ENCODE data around the gene COQ7.

Gene COQ7

DNA sequence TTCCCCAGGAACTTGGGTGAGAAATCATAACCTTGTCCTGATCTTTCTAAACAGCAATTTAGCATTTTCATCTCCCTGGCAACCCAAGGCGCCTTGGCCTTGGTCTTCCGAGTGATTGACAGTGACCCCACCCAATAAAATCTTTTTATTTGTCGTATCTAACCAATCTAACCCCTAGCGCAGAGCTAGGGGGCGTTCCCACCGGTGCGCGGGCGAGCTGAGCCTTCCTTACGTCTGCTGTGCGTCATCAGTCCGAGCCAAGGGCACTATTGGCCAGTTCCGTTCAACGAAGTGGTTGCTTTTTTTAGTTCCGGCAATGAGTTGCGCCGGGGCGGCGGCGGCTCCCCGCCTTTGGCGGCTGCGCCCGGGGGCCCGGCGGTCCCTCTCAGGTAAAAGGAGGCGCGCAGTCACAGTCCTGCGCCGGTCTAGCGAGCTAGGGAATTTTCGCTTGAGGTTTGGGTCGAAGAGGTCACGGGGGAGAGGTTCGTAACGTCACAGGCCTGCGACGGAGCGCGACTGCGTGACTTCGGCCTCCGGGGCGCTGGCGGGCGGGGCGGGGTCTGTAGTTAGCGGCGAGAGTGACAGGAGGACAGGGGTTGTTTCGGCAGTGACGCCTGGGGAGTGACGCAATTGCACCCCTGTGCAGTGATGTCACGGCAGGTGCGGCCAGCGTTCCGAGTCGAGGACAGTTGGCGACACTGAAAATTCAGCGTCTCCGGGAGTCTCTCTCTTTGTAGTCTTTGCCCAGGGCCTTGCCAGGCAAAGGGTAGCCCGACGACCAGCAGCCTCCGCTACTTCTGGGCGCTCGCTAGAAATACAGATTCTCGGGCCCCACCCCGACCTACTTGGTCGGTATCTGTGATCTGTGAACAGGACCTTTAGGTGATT, at the start of gene COQ7:
Gene COQ7, plus strand, starts transcription at position 266 of the 888 bp plus-strand sequence. Its CDS starts 51 bp downstream, at position 317.
- peak; percentile 98 for DNase-seq

DNA sequence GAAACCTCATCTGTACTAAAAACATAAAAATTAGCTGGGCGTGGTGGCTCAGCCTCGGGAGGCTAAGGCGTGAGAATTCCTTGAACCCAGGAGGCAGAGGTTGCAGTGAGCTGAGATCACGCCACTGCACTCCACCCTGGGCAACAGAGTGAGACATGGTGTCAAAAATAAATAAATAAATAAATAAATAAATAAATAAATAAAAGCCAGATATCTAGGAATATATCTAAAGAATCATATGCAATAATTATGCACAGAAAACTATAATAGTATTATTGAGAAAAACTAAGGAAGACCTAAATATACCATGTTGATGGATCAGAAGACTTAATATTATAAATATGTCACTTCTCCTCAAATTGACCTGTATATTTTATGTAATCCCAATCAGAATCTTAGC, 46.7 kb upstream of the COQ7 start:
- DNase-seq: no peak

DNA sequence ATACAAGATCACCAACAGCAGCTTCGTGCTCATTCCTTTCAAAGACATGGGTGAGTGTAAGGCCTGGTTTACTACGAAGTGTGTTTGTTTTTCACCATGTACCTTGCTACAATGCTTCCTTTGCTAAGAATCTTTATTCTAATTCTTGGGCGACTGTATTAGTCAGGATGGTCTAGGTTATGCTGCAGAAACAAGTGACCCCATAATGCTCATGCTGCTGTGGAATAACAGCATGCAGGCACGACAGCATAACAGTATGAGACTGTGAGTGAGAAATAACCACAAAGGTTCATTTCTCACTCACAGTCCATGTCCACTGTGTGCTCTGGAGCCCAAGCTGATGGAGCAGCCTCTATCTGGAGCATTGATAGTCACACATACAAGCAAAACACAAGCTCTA, 45.7 kb upstream of the COQ7 start:
- DNase-seq: no peak

GRCh38 chr16:19027416-19027815, 40.0 kb upstream of the COQ7 start:
- no peak for DNase-seq

GRCh38 chr16:19029980-19030379, 37.4 kb upstream of the COQ7 start:
- DNase-seq: no peak

DNA sequence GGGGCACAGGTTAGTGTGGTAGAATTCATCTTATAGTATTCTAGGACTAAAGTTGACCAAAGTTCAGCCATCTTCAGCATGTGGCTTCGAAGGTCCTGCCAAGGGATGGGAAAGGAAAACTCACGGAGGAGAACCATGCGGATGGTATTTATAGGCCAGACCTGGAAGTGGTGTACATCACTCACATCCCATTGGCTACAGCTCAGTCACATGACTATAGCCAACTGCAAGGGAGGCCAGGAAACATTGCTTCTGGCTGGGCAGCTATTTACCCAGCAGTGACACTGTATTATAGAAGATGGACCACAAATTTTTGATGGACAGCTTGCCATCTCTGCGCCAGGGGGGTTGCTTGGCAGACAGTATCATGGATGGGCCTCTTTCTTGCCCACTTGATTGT, 35.7 kb upstream of the COQ7 start:
- DNase-seq: no peak

DNA sequence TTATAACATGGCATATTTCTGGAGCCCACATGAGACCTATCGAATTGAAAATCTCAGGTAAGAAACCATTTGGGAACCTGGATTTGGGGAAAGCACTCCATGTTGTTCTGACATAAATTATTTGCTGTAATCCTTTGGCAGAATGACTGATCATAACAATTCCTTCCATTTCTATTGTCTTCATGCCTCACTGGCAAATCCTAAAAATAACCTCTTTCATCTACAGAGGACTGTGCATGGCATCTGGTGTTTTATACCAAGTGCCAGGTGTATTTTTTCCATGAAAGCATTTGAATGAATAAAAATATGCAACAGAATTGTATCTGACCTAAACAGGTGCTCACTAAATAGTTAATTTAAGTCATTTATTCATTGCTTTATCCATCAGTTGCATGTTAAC, 33.7 kb upstream of the COQ7 start:
- DNase-seq: no peak

DNA sequence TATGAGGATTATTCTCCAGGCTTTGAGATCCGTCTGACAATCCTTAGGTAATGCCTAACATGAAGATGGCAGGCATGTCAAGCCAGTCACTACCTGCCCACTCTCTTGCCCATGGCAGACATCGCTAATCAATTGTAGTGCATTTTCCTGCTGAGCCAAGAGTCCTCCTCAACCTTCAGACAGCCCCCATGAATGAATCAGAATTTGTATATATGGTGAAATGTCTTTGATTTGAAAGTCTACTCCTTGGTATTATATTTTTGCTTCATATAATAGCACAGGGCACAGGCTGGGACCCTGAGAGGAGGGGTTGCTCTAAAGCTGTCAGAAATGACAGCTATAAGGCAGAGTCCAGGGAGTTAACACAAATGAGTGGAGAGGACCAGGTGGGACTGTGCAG, 27.0 kb upstream of the COQ7 start:
- DNase-seq: no peak

GRCh38 chr16:19044769-19045168, 22.6 kb upstream of the COQ7 start:
- DNase-seq: no peak

DNA sequence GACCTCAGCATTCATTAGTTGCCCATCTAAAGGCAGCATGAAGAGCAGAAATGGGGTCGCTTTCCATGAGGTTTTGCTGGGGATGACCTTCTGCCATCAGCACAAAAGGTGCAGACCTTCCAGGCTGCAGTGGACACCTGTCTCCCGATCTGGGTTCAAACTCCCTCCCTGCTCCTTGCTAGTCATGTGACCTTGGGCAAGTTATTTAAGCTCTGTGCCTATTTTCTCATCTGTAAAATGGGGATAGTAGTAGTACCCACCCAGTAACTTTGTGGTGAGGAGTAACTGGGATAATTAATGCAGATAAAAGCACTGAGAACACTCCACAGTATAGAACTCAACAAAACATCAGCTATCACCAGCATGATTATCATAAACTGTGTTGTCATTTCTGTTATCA, 21.4 kb upstream of the COQ7 start:
- DNase-seq: no peak

DNA sequence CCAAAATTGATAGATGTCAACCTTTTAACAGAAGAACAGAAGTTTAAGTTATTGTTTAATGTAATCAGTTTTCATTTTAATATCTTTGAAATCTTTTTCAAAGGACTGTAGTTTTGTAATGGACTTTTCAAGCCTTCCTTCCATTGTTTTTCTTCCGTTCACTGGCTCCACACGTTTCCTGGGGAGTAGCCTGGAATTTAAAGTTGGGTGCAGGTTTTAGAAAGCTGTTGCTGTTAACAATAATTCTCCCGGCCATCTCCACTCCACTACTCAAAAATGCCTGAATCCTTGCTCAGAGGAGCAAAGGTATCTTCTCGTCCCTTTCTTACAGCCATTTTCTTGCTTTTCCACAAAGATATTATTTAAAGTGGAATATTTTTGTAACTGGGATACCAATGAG, 4.7 kb upstream of the COQ7 start:
- DNase-seq: no peak

DNA sequence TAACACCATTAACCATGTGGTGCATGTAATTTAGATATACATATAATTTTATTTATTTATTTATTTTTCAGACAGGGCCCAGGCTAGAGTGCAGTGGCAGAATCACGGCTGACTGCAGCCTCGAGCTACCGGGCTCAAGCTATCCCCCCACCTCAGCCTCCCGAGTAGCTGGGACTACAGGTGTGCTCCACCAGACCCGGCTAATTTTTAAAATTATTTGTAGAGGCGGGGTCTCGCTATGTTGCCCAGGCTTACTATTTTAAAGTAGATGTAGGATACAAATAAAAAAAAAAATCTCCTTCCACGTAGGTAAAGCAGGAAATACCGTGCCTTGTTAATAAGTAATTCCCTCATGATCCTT, 446 bp upstream of the COQ7 start:
- no peak for DNase-seq

DNA sequence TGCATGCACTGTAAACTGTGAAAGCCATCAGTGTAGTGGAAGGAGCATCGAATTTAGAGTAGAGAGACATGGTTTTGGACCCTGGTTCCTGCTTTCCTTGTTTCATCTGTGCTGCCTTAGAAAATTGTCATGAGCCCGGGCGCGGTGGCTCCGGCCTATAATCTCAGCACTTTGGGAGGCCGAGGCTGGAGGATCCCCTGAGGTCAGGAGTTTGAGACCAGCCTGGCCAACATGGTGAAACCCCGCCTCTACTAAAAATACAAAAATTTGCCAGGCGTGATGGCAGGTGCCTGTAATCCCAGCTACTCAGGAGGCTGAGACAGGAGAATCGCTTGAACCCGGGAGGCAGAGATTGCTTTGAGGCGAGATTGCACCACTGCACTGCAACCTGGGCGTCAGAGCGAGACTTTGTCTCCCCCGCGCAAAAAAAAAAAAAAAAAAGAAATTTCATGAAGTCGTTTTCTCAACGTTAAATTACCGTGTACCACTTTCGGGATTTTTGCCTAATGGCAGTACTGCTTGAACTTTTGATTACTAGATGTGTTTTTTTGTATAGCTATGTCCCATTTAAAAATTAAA, 912 bp downstream of the COQ7 start:
- DNase-seq: no peak

- no peak for DNase-seq
These were observed 4.7 kb downstream of the COQ7 start for GRCh38 chr16:19071811-19072777.

DNA sequence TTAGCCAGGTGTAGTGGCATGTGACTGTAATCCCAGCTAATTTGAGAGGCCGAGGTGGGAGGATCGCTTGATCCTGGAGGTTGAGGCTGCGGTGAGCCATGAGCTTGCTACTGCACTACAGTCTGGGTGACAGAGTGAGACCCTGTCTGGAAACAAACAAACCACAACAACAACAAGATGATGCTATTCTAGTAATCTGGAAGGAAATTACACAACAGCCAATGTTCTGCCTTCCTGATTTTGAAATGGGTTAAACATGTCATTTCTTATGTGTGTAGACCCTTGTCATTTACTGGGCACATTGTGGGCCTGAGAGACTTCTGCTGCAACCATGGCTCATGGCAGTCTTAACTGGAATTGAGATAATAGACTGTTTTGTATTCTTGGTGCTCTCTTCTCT, 5.9 kb downstream of the COQ7 start:
- no peak for DNase-seq

DNA sequence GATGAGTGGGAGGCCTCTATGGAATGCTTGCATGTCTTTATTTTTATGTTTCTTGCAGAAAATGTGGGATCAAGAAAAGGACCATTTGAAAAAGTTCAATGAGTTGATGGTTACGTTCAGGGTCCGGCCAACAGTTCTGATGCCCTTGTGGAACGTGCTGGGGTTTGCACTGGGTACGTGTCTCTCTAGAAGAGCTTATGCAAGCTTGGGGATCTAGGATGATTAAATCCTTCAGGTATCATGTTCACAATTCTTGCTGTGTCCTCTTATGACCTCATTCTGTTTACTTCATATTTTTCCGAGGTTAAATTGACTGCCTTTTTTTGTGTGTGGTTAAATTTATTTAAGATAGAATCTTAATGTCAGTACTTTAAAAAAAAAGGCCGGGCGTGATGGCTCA, 6.4 kb downstream of the COQ7 start:
- DNase-seq: no peak

- DNase-seq: no peak
These were observed 8.1 kb downstream of the COQ7 start for GRCh38 chr16:19075511-19075910.

- DNase-seq: no peak
These were observed 10.5 kb downstream of the COQ7 start for GRCh38 chr16:19077879-19078278.

DNA sequence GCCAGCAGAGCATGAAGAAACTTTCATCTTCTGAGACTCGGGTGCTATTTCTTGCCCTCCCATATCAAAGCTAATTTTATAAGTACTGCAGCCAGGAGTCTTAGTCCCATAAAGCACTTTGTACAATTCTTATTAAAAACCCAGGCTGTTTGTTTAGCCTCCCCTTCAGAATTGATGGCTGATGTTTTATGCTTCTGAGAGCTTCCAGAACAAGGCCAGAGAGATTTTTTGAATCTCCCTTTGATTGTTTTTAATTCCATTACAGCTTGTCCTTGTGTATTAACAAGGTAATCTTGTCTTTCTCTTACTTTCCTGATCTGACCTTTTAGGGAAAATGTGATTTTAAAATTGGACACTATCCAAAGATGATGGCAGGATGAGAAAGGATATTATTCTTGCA, 16.3 kb downstream of the COQ7 start:
- DNase-seq: no peak

DNA sequence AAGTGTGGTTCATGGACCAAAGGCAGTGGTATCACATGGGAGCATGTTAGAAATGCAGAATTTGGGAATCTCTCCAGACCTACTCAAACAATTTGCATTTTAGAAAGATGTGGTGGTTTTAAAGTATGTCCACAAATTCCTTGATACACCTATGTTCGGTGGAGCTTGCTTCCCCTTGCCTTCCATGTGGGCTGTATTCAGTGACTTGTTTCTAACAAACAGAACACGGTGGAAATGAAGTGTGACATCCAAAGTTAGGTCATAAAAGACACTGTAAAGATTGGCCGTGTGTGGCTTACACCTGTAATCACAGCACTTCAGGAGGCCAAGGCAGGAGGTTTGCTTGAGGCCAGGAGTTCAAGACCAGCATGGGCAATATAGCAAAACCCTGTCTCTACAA, 16.7 kb downstream of the COQ7 start:
- no peak for DNase-seq

DNA sequence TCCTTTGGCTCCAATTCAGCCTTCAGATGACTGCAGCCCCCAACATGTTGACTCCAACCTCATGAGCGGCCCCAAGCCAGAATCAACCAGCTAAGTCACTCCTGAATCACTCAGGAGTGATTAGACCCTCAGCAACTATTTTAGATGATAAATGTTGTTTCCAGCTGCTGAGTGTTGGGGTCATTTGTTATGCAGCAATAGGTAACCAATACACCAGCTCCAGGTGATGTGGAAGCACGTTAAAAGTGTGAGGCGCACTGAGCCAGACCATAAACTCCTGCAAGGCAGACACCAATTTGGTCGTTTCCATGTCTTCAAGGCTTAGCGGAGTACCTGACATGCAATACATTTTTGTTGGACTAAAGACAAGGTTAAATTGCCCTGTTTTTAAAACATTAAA, 17.5 kb downstream of the COQ7 start:
- DNase-seq: no peak

- DNase-seq: no peak
These were observed 18.3 kb downstream of the COQ7 start for GRCh38 chr16:19085679-19086200.

Measured in NCI-H524 treated with DMSO at 0.1 percent for 48 hours (cell line).